ENCODE data around the gene TMEM179. TPM values are rescaled to one million over a fixed set of nuclear protein-coding genes. Genes with fewer than 3 reads are reported as not detected.
A peak's percentile ranks its signal among the peaks of the same experiment; 100 is the strongest.

Gene TMEM179
- total and polyA plus RNA-seq, 10 of the 15 experiments (the other 5 are each of a cell fraction or from before 2014, with no cell fraction given), result not detected

- no peak for TF ChIP-seq ATF3 (IDR thresholded peaks at IDR 0.05; ENCODE audit: borderline replicate concordance, extremely low read depth, low read depth, low read length)
- no peak for TF ChIP-seq CUX1 (IDR thresholded peaks at IDR 0.05; ENCODE audit: insufficient replicate concordance, low read depth, low read length)
- no peak for TF ChIP-seq NFXL1 (IDR thresholded peaks at IDR 0.05; ENCODE audit: borderline replicate concordance)
- TF ChIP-seq FOXM1 (IDR thresholded peaks at IDR 0.05; ENCODE audit: low read depth, low read length), result no peak
- no peak for TF ChIP-seq PML (IDR thresholded peaks at IDR 0.05; ENCODE audit: low read length)
- no peak for TF ChIP-seq SRF (IDR thresholded peaks at IDR 0.05; ENCODE audit: low read depth in 2 of 2, low read length in 2 of 2)
- no peak for TF ChIP-seq SPI1 (IDR thresholded peaks at IDR 0.05; ENCODE audit: borderline replicate concordance, insufficient read depth, low read depth, low read length)
- TF ChIP-seq IKZF1 (conservative IDR thresholded peaks at IDR 0.05), result no peak
- TF ChIP-seq PAX5 (IDR thresholded peaks at IDR 0.05; ENCODE audit: borderline replicate concordance, low read depth, low read length), result no peak
- no peak for TF ChIP-seq NFIC (IDR thresholded peaks at IDR 0.05; ENCODE audit: low read depth, low read length)
- TF ChIP-seq CTCF (IDR thresholded peaks at IDR 0.05 in 2 of 3, conservative IDR thresholded peaks at IDR 0.05 in 1 of 3; ENCODE audit: control insufficient read depth in 2 of 3, extremely low read depth in 1 of 3, insufficient read depth in 1 of 3, low read depth in 3 of 3, low read length in 3 of 3), result no peak
- TF ChIP-seq RUNX3 (IDR thresholded peaks at IDR 0.05; ENCODE audit: low read length), result no peak
- no peak for TF ChIP-seq EGR1 (IDR thresholded peaks at IDR 0.05; ENCODE audit: borderline replicate concordance in 1 of 2, low read depth in 2 of 2, low read length in 2 of 2)
- no peak for TF ChIP-seq MYC (IDR thresholded peaks at IDR 0.05; ENCODE audit: insufficient read depth, insufficient read length, insufficient replicate concordance, low read length, severe bottlenecking)
- peaks cover 3% of the 10 kb centered on the region; the same call in 2 of the 3 replicates for H3K9me3 ChIP-seq (replicated peaks; ENCODE audit: control insufficient read depth, insufficient read depth, low read length)
- ChIA-PET RAD21 (ENCODE audit: unreplicated experiment) (no interaction called here), CTCF (no interaction called here), POLR2A (no interaction called here), SMC1A (ENCODE audit: uncharacterized antibody, unreplicated experiment) (no interaction called here)
- BruUV-seq (replicated peaks), result no TSS peak
- H3K27ac ChIP-seq (ENCODE audit: control insufficient read depth, insufficient read depth), result no peak overlapping the region
- DNase-seq (ENCODE audit: low read depth, low spot score) (no peak), FAIRE-seq (peak; percentile 7), ATAC-seq (no peak)
- H3K79me2 ChIP-seq (ENCODE audit: control insufficient read depth, insufficient read depth, low read length), result no peaks in the 10 kb centered on the region
- H3K27me3 ChIP-seq (replicated peaks in 1 of 2; ENCODE audit: control insufficient read depth in 2 of 2, insufficient read depth in 2 of 2, low read length in 1 of 2), result no peaks in the 10 kb centered on the region
- in situ Hi-C loops (cut with MboI), result no loop called here
- no peak overlapping the region for H2AFZ ChIP-seq (ENCODE audit: control insufficient read depth, low read depth, low read length)
- no peak overlapping the region for H3K4me3 ChIP-seq
- H4K20me1 ChIP-seq (ENCODE audit: control insufficient read depth, insufficient read depth), result no peaks in the 10 kb centered on the region
- no peaks in the 10 kb centered on the region for H3K36me3 ChIP-seq (ENCODE audit: control insufficient read depth in 2 of 2, insufficient read depth in 2 of 2, low read length in 1 of 2)
- WGBS (ENCODE audit: insufficient coverage, insufficient replicate concordance, low lambda C conversion rate, missing lambda C conversion rate), result 54% methylated on average over 11 of the region's 11 CpGs
- no peak overlapping the region for H3K9ac ChIP-seq (ENCODE audit: control insufficient read depth, insufficient read depth, low read length)
- H3K4me1 ChIP-seq (ENCODE audit: control insufficient read depth, insufficient read depth, low read length), result no peaks in the 10 kb centered on the region
- no peak overlapping the region for H3K4me2 ChIP-seq (ENCODE audit: control insufficient read depth, insufficient read depth)
- intact Hi-C loops (cut with micrococcal nuclease; ENCODE audit: unreplicated experiment), result loop anchor here (5.0 kb wide), 1 partner anchor 553 kb away; no protein-coding TSS in a partner anchor
Observed at GRCh38 chr14:104644656-104645378, 40.2 kb upstream of the TMEM179 start.
